ENCODE data around the gene FSIP1.

FSIP1 gene

DNA sequence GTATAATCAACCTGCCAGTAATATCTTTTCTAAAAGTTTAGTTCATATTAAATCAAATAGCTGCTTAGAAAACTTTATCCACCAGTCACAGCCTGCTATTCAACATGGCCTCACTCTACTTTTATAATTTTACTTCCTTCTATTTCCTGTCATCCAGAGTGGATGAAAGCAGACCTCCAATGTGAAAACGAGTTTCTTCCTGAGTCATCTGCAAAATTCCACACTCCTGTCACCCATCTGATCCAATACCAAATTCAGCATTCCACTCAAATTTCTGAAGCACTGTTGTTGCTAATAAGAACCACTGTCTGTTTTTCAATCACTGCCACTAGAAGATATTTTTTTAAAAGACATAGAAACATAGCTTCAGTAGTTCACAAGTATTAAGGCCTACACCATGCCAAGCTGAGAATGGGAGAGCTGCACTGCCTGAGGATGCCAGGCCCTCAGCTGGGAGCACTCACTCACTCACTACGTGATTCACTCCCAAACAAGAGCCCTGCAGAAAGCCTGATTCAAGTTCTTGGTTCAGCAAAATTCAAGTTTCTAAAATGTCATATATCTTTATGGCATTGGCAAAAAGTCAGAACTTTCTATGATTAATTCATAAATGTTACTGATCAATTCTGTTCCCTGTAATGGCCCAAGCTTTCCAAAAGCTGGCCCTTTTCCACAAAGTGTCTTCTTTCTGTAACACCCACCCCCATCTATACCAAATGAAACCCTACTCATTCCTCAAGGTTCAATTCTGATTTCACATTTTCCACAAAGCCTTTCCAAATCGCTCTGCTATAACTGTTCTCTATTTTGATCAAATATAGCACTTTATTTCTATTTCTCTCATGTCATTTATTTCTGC is 82.9 kb downstream of the FSIP1 start:
- no peak overlapping the region for H3K4me3 ChIP-seq (ENCODE audit: insufficient read depth in 1 of 2, low read depth in 1 of 2, low read length in 2 of 2)
- H3K14ac ChIP-seq (ENCODE audit: low read length in 2 of 2), result no peak overlapping the region
- no peak overlapping the region for H3K18ac ChIP-seq (ENCODE audit: low read depth in 1 of 2, low read length in 2 of 2)
- no peak overlapping the region for H3K9ac ChIP-seq (ENCODE audit: low read length)
- no peak overlapping the region for H3K4me2 ChIP-seq (ENCODE audit: low read length, poor library complexity, severe bottlenecking)
- H2BK120ac ChIP-seq (ENCODE audit: low read depth, low read length), result no peak overlapping the region
- H2BK12ac ChIP-seq (ENCODE audit: low read length in 2 of 2), result no peak overlapping the region
- no peak for DNase-seq
- no peak overlapping the region for H2AFZ ChIP-seq (ENCODE audit: low read depth, low read length)
- no peak overlapping the region for H2AK5ac ChIP-seq (ENCODE audit: low read length, severe bottlenecking)
- no peaks in the 10 kb centered on the region for H3K4me1 ChIP-seq (ENCODE audit: control insufficient read depth, insufficient read depth, low read depth, low read length)
- H3K36me3 ChIP-seq (ENCODE audit: control insufficient read depth in 1 of 2, insufficient read depth in 2 of 2, low read depth in 1 of 2, low read length in 2 of 2), result no peaks in the 10 kb centered on the region
- no peak overlapping the region for H4K91ac ChIP-seq (ENCODE audit: low read length)
- H3K9me3 ChIP-seq (ENCODE audit: control insufficient read depth, low read length), result no peaks in the 10 kb centered on the region
- no peak overlapping the region for H3K27ac ChIP-seq (ENCODE audit: low read length, poor library complexity, severe bottlenecking)
- H3K23ac ChIP-seq (ENCODE audit: low read length in 2 of 2), result no peak overlapping the region
- H2BK5ac ChIP-seq (ENCODE audit: low read depth, low read length, poor library complexity, severe bottlenecking), result no peak overlapping the region
- no peaks in the 10 kb centered on the region for H3K79me1 ChIP-seq (replicated peaks; ENCODE audit: low read length, poor library complexity, severe bottlenecking)
- no peak overlapping the region for H3K4ac ChIP-seq (ENCODE audit: low read depth in 1 of 2, low read length in 2 of 2)
- WGBS, result 74% methylated on average over 3 of the region's 3 CpGs
- no peaks in the 10 kb centered on the region for H3K27me3 ChIP-seq (ENCODE audit: control insufficient read depth in 1 of 2, insufficient read depth in 1 of 2, low read length in 2 of 2)
- H4K8ac ChIP-seq (ENCODE audit: low read length), result no peak overlapping the region
- no peak overlapping the region for H2BK15ac ChIP-seq (ENCODE audit: low read depth, poor library complexity, severe bottlenecking)

DNA sequence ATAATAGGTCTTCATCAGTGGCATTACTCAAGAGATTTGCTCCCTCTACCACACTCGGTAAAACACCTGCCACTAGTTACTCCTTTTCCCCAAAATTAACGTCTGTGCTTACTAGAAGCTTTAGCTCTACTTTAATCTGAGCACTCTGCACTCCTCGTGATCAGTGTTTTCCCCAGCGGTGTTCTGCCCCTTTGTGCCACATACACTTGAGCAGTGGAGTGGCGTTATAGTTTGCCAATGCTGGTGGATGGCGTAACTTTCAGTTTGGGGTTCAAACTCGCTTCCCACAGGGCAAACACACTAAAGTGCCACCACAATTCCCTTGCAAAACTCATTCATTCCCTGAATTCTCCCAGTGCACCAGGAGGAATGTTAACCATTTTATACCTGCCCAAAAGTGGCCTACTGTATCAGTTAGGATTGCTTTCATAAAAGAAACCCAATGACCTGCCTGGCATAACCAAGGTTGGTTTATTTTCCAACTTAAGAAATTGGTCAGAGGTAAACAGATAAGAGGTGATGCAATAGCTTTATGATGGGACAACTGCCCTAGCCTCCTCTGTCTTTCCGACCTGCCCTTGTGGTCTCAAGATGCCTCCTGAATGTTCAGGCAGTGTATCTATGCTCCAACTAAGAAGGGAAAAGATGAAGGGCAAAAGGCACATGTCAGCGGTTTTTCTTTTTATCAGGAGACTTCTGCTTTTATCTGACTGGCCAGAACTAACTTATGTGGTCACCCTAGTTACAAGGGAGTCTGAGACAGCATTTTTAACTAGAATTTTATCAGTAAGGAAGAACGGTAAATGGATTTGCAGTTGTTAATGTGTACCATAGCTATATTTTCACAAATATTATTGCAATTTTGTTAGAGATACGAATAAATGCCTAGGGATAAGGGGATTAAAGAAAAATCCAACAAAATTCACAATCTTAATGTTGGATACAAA is 83.9 kb downstream of the FSIP1 start:
- Histone ChIP-seq H2BK12ac (ENCODE audit: low read length in 2 of 2) (no peak overlapping the region), H3K27me3 (ENCODE audit: control insufficient read depth in 1 of 2, insufficient read depth in 1 of 2, low read length in 2 of 2) (no peaks in the 10 kb centered on the region), H3K36me3 (ENCODE audit: control insufficient read depth in 1 of 2, insufficient read depth in 2 of 2, low read depth in 1 of 2, low read length in 2 of 2) (no peaks in the 10 kb centered on the region), H3K27ac (ENCODE audit: low read length, poor library complexity, severe bottlenecking) (no peak overlapping the region), H3K14ac (ENCODE audit: low read length in 2 of 2) (no peak overlapping the region), H3K9me3 (ENCODE audit: control insufficient read depth, low read length) (no peaks in the 10 kb centered on the region), H3K4me2 (ENCODE audit: low read length, poor library complexity, severe bottlenecking) (no peak overlapping the region), H2BK120ac (ENCODE audit: low read depth, low read length) (no peak overlapping the region), H2AK5ac (ENCODE audit: low read length, severe bottlenecking) (no peak overlapping the region), H3K9ac (ENCODE audit: low read length) (no peak overlapping the region), H3K4me1 (ENCODE audit: control insufficient read depth, insufficient read depth, low read depth, low read length) (no peaks in the 10 kb centered on the region), H3K23ac (ENCODE audit: low read length in 2 of 2) (no peak overlapping the region), H3K4ac (ENCODE audit: low read depth in 1 of 2, low read length in 2 of 2) (no peak overlapping the region), H3K4me3 (ENCODE audit: insufficient read depth in 1 of 2, low read depth in 1 of 2, low read length in 2 of 2) (no peak overlapping the region), H3K18ac (ENCODE audit: low read depth in 1 of 2, low read length in 2 of 2) (no peak overlapping the region), H3K79me1 (replicated peaks; ENCODE audit: low read length, poor library complexity, severe bottlenecking) (no peaks in the 10 kb centered on the region), H2BK15ac (ENCODE audit: low read depth, poor library complexity, severe bottlenecking) (no peak overlapping the region), H4K91ac (ENCODE audit: low read length) (no peak overlapping the region), H4K8ac (ENCODE audit: low read length) (no peak overlapping the region), H2BK5ac (ENCODE audit: low read depth, low read length, poor library complexity, severe bottlenecking) (no peak overlapping the region), H2AFZ (ENCODE audit: low read depth, low read length) (no peak overlapping the region)
- WGBS, result 93% methylated on average over 10 of the region's 11 CpGs
- no peak for DNase-seq

DNA sequence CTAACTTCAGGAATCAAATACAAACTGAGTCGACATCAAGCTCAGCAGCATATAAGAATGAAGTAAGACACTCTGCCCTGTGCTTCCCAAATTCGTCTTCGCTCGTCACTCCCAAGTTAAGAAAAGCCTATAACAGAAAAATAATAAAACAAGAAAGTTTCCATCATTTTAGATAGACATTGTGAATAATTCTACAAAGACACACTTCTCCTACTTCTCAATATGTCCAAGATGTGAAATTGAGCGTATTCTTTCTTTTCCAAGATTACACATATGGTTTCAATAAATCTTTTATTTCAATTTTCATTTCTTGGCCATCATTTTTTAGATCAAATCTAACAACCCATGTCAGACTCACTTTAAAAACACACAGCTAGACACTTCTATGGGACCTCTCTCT is 85.1 kb downstream of the FSIP1 start:
- 98% methylated on average over 2 of the region's 5 CpGs for WGBS
- no peaks in the 10 kb centered on the region for H3K27me3 ChIP-seq (ENCODE audit: control insufficient read depth in 1 of 2, insufficient read depth in 1 of 2, low read length in 2 of 2)
- H3K36me3 ChIP-seq (ENCODE audit: control insufficient read depth in 1 of 2, insufficient read depth in 2 of 2, low read depth in 1 of 2, low read length in 2 of 2), result no peaks in the 10 kb centered on the region
- H2AFZ ChIP-seq (ENCODE audit: low read depth, low read length), result no peak overlapping the region
- H3K79me1 ChIP-seq (replicated peaks; ENCODE audit: low read length, poor library complexity, severe bottlenecking), result no peaks in the 10 kb centered on the region
- H4K91ac ChIP-seq (ENCODE audit: low read length), result no peak overlapping the region
- H2BK12ac ChIP-seq (ENCODE audit: low read length in 2 of 2), result no peak overlapping the region
- no peak overlapping the region for H3K4me3 ChIP-seq (ENCODE audit: insufficient read depth in 1 of 2, low read depth in 1 of 2, low read length in 2 of 2)
- no peak overlapping the region for H2BK120ac ChIP-seq (ENCODE audit: low read depth, low read length)
- no peak overlapping the region for H3K9ac ChIP-seq (ENCODE audit: low read length)
- no peak overlapping the region for H3K14ac ChIP-seq (ENCODE audit: low read length in 2 of 2)
- peaks cover 2% of the 10 kb centered on the region for H3K4me1 ChIP-seq (ENCODE audit: control insufficient read depth, insufficient read depth, low read depth, low read length)
- no peak overlapping the region for H3K4ac ChIP-seq (ENCODE audit: low read depth in 1 of 2, low read length in 2 of 2)
- no peak overlapping the region for H3K18ac ChIP-seq (ENCODE audit: low read depth in 1 of 2, low read length in 2 of 2)
- no peaks in the 10 kb centered on the region for H3K9me3 ChIP-seq (ENCODE audit: control insufficient read depth, low read length)
- no peak overlapping the region for H2AK5ac ChIP-seq (ENCODE audit: low read length, severe bottlenecking)
- H3K23ac ChIP-seq (ENCODE audit: low read length in 2 of 2), result no peak overlapping the region
- H3K4me2 ChIP-seq (ENCODE audit: low read length, poor library complexity, severe bottlenecking), result no peak overlapping the region
- no peak overlapping the region for H2BK5ac ChIP-seq (ENCODE audit: low read depth, low read length, poor library complexity, severe bottlenecking)
- no peak overlapping the region for H4K8ac ChIP-seq (ENCODE audit: low read length)
- no peak overlapping the region for H2BK15ac ChIP-seq (ENCODE audit: low read depth, poor library complexity, severe bottlenecking)
- H3K27ac ChIP-seq (ENCODE audit: low read length, poor library complexity, severe bottlenecking), result no peak overlapping the region
- DNase-seq, result no peak

DNA sequence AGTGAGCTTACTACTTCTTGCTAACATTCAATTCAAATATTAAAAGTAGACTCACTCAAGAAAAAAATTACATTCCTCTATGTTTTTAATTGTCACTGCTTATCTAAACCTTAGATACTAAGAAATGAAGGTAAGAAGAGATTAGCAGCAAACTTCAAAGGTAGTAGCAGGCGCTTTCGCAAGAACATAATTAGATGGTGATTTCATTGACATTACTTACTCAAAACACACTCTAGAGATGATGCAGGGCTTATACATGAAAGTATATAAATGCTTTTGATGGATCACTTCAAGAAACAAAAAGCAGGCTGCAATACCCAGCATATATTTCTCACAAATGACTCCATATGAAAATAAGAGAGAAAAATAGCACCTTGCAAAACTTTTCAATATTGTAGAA is 86.8 kb downstream of the FSIP1 start:
- no peak overlapping the region for H3K27ac ChIP-seq (ENCODE audit: low read length, poor library complexity, severe bottlenecking)
- no peak overlapping the region for H2BK12ac ChIP-seq (ENCODE audit: low read length in 2 of 2)
- no peak overlapping the region for H3K4ac ChIP-seq (ENCODE audit: low read depth in 1 of 2, low read length in 2 of 2)
- no peak overlapping the region for H3K23ac ChIP-seq (ENCODE audit: low read length in 2 of 2)
- H3K9ac ChIP-seq (ENCODE audit: low read length), result no peak overlapping the region
- WGBS, result no CpG with 5 or more reads among the region's 2 CpGs
- no peak overlapping the region for H2AK5ac ChIP-seq (ENCODE audit: low read length, severe bottlenecking)
- no peak overlapping the region for H3K14ac ChIP-seq (ENCODE audit: low read length in 2 of 2)
- H3K4me1 ChIP-seq (ENCODE audit: control insufficient read depth, insufficient read depth, low read depth, low read length), result peaks cover 2% of the 10 kb centered on the region
- no peak overlapping the region for H2BK5ac ChIP-seq (ENCODE audit: low read depth, low read length, poor library complexity, severe bottlenecking)
- no peak overlapping the region for H3K4me2 ChIP-seq (ENCODE audit: low read length, poor library complexity, severe bottlenecking)
- H2AFZ ChIP-seq (ENCODE audit: low read depth, low read length), result no peak overlapping the region
- H3K4me3 ChIP-seq (ENCODE audit: insufficient read depth in 1 of 2, low read depth in 1 of 2, low read length in 2 of 2), result no peak overlapping the region
- H3K36me3 ChIP-seq (ENCODE audit: control insufficient read depth in 1 of 2, insufficient read depth in 2 of 2, low read depth in 1 of 2, low read length in 2 of 2), result no peaks in the 10 kb centered on the region
- no peaks in the 10 kb centered on the region for H3K9me3 ChIP-seq (ENCODE audit: control insufficient read depth, low read length)
- H2BK15ac ChIP-seq (ENCODE audit: low read depth, poor library complexity, severe bottlenecking), result no peak overlapping the region
- no peak overlapping the region for H4K8ac ChIP-seq (ENCODE audit: low read length)
- no peak overlapping the region for H2BK120ac ChIP-seq (ENCODE audit: low read depth, low read length)
- H3K18ac ChIP-seq (ENCODE audit: low read depth in 1 of 2, low read length in 2 of 2), result no peak overlapping the region
- no peaks in the 10 kb centered on the region for H3K79me1 ChIP-seq (replicated peaks; ENCODE audit: low read length, poor library complexity, severe bottlenecking)
- no peak for DNase-seq
- no peak overlapping the region for H4K91ac ChIP-seq (ENCODE audit: low read length)
- no peaks in the 10 kb centered on the region for H3K27me3 ChIP-seq (ENCODE audit: control insufficient read depth in 1 of 2, insufficient read depth in 1 of 2, low read length in 2 of 2)
